ENCODE results near the gene ABCA2.

DNA sequence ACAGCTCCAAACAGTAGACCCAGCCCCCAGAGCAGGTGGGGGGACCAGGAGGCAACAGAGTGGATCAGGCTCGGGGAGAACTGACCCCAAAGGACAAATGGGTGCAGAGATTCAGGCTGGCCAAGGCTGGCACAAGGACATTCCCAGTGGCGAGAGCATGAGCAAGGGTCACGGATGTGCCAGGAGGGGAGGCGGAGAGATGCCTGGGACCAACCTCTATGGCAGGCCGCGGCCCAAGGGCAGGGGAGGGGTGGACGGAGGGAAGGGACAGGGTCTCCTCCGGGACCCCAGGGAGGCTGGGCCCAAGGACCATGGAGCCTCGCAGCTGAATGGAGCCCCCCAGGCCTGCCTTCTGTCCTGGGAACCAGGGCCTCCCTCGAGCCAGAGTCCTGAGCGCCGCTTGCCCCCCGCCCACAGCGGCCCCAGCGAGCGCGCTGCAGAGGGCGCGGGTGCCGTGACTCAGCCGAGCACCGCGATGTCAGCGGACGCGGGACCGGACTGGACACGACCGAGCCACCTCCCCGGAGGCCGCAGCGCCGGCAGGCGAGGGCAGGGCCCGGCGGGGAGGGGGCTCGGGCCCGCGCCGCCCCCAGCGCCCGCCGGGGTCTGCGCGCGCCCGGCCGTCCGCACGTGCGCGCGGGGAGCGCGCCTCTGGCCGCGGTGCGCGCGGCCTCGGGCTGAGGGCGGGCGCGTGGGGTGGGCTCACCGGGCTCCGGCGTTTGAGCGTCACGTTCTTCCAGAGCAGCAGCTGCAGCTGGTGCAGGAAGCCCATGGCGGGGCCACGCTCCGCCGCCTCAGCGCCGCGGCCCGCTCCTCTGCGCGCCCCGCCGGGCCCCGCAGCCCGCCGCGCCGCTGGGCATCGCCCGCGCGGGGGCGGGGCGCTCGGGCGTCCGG is at the start of gene ABCA2:
- TF ChIP-seq, protein P1, sequence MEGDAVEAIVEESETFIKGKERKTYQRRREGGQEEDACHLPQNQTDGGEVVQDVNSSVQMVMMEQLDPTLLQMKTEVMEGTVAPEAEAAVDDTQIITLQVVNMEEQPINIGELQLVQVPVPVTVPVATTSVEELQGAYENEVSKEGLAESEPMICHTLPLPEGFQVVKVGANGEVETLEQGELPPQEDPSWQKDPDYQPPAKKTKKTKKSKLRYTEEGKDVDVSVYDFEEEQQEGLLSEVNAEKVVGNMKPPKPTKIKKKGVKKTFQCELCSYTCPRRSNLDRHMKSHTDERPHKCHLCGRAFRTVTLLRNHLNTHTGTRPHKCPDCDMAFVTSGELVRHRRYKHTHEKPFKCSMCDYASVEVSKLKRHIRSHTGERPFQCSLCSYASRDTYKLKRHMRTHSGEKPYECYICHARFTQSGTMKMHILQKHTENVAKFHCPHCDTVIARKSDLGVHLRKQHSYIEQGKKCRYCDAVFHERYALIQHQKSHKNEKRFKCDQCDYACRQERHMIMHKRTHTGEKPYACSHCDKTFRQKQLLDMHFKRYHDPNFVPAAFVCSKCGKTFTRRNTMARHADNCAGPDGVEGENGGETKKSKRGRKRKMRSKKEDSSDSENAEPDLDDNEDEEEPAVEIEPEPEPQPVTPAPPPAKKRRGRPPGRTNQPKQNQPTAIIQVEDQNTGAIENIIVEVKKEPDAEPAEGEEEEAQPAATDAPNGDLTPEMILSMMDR (IDR thresholded peaks at IDR 0.05) = no peak
- TF ChIP-seq POLR2A (IDR thresholded peaks at IDR 0.05) = no peak
